Retinal pigment epithelial cell (primary cell): ENCODE data around the gene FOXD4.
A peak's percentile ranks its signal among the peaks of the same experiment; 100 is the strongest.
"Not testable (repeated sequence)": the region's sequence is repeated elsewhere in the genome, so short reads cannot be mapped to it uniquely, and the experiment has no call there.

Experiments used
- DNase-seq: peaks from one replicate; pipeline ENCODE4 v3.0.0-alpha.2; 2010; ENCODE audit warnings: low read depth
- H3K4me3 ChIP-seq: 2 replicates; pipeline ENCODE4 v1.5.1; 2011; ENCODE audit warnings: mild to moderate bottlenecking, low read length, control low read depth, moderate library complexity

FOXD4 gene

GRCh38 chr9:117995-118467 is at the start of gene FOXD4:
FOXD4 (minus strand) TSS chr9:118417; CDS start chr9:118119, 298 bp downstream.
- DNase-seq, H3K4me3 ChIP-seq: not testable (repeated sequence)

- not testable (repeated sequence) for H3K4me3 ChIP-seq, DNase-seq
Observed at GRCh38 chr9:159871-160270, 41.7 kb upstream of the FOXD4 start.

- H3K4me3 ChIP-seq, DNase-seq: not testable (repeated sequence)
Observed at GRCh38 chr9:151173-151572, 33.0 kb upstream of the FOXD4 start.

- not testable (repeated sequence) for DNase-seq, H3K4me3 ChIP-seq
Observed at GRCh38 chr9:139880-140279, 21.7 kb upstream of the FOXD4 start.

GRCh38 chr9:117144-117994 is 848 bp downstream of the FOXD4 start:
- not testable (repeated sequence) for DNase-seq, H3K4me3 ChIP-seq

GRCh38 chr9:116239-117077 is 1.8 kb downstream of the FOXD4 start:
- H3K4me3 ChIP-seq, DNase-seq: not testable (repeated sequence)

- not testable (repeated sequence) for DNase-seq, H3K4me3 ChIP-seq
Observed at GRCh38 chr9:115118-115451, 3.1 kb downstream of the FOXD4 start.

- not testable (repeated sequence) for DNase-seq
- peak overlapping the region; percentile 28 for H3K4me3 ChIP-seq
Observed at GRCh38 chr9:114267-115117, 3.7 kb downstream of the FOXD4 start.

GRCh38 chr9:113468-114266 is 4.5 kb downstream of the FOXD4 start:
- DNase-seq = not testable (repeated sequence)
- H3K4me3 ChIP-seq = peak overlapping the region; percentile 28

- not testable (repeated sequence) for H3K4me3 ChIP-seq, DNase-seq
Observed at GRCh38 chr9:112589-113467, 5.4 kb downstream of the FOXD4 start.

- H3K4me3 ChIP-seq, DNase-seq: not testable (repeated sequence)
Observed at GRCh38 chr9:110672-111071, 7.5 kb downstream of the FOXD4 start.

GRCh38 chr9:109540-109939 is 8.7 kb downstream of the FOXD4 start:
- not testable (repeated sequence) for H3K4me3 ChIP-seq, DNase-seq

GRCh38 chr9:108742-109495 is 9.3 kb downstream of the FOXD4 start:
- not testable (repeated sequence) for DNase-seq, H3K4me3 ChIP-seq

- not testable (repeated sequence) for H3K4me3 ChIP-seq, DNase-seq
Observed at GRCh38 chr9:105991-106390, 12.2 kb downstream of the FOXD4 start.

GRCh38 chr9:100430-100829 is 17.8 kb downstream of the FOXD4 start:
- DNase-seq, H3K4me3 ChIP-seq: not testable (repeated sequence)

GRCh38 chr9:99867-100266 is 18.4 kb downstream of the FOXD4 start:
- not testable (repeated sequence) for H3K4me3 ChIP-seq, DNase-seq

- DNase-seq, H3K4me3 ChIP-seq: not testable (repeated sequence)
Observed at GRCh38 chr9:98775-99174, 19.4 kb downstream of the FOXD4 start.
